GM12878 (cell line): ENCODE results near the gene TNP1. TPM values are rescaled to one million over a fixed set of nuclear protein-coding genes. Genes with fewer than 3 reads are reported as not detected.

Experiments
- ATAC-seq: fragments of 200-7000 bp; cut with Tn5 transposase; 3 replicates; pipeline ENCODE4 v1.9.1; 2020; ENCODE audit warnings: mild to moderate bottlenecking, moderate library complexity
- BruUV-seq: library from RNA; stranded (reverse); fragments of 400-500 nt; replicated peaks from 2 replicates; lab custom pipeline; 2021; lab: Mats Ljungman, UMichigan
- CTCF ChIA-PET: fragments of 300-600 bp; sonication (Branson Sonifier 250); formaldehyde crosslinking; extraction: SDS; loops from one replicate; lab custom pipeline; 2021; ENCODE audit warnings: inconsistent platforms; lab: Yijun Ruan, JAX
- POLR2A ChIA-PET: fragments of 350-600 bp; formaldehyde crosslinking; extraction: SDS; loops from one replicate; lab custom pipeline; 2021; ENCODE audit warnings: inconsistent platforms; lab: Charles Lee
- RAD21 ChIA-PET: fragments of 300-600 bp; sonication (Branson Sonifier 250); formaldehyde crosslinking; loops from one replicate; lab custom pipeline; 2023; ENCODE audit warnings: antibody characterized with exemption; ENCODE audit not compliant: unreplicated experiment; lab: Charles Lee
- SMC1A ChIA-PET: fragments of 300-600 bp; sonication (Branson Sonifier 250); formaldehyde crosslinking; loops from one replicate; lab custom pipeline; 2023; ENCODE audit not compliant: unreplicated experiment, uncharacterized antibody; lab: Charles Lee
- DNase-seq: peaks from one replicate; pipeline ENCODE4 v3.0.0-alpha.2; 2011; ENCODE audit warnings: low read depth, low spot score
- FAIRE-seq: peaks from 3 replicates; lab custom pipeline; 2011; peaks lifted over from hg19 to GRCh38; lab: Jason Lieb, UNC
- H2AFZ ChIP-seq: 2 replicates; pipeline ENCODE4 v1.6.0; 2011; ENCODE audit warnings: low read depth, low read length, control low read depth; ENCODE audit not compliant: control insufficient read depth
- H3K27ac ChIP-seq: 2 replicates; pipeline ENCODE4 v1.5.1; 2011; ENCODE audit warnings: control low read depth; ENCODE audit not compliant: control insufficient read depth, insufficient read depth
- H3K27me3 ChIP-seq, 2 experiments: replicated peaks in 1 of 2; 2 replicates each; pipeline versions ENCODE4 v1.6.0 to v1.6.1; 2011; ENCODE audit warnings: low read length in 1 of 2; ENCODE audit not compliant: control insufficient read depth in 2 of 2, insufficient read depth in 2 of 2
- H3K36me3 ChIP-seq, 2 experiments: 2 replicates each; pipeline ENCODE4 v1.5.1; 2011; ENCODE audit warnings: low read length in 1 of 2; ENCODE audit not compliant: control insufficient read depth in 2 of 2, insufficient read depth in 2 of 2
- H3K4me1 ChIP-seq: 2 replicates; pipeline ENCODE4 v1.6.1; 2011; ENCODE audit warnings: mild to moderate bottlenecking, low read length, moderate library complexity, mixed read lengths; ENCODE audit not compliant: control insufficient read depth, insufficient read depth
- H3K4me2 ChIP-seq: 2 replicates; pipeline ENCODE4 v1.6.0; 2011; ENCODE audit warnings: control low read depth; ENCODE audit not compliant: control insufficient read depth, insufficient read depth
- H3K4me3 ChIP-seq: fragments of 200-600 bp; sonication (generic); 2 replicates; pipeline ENCODE4 v1.5.1; 2016
- H3K79me2 ChIP-seq: 2 replicates; pipeline ENCODE4 v1.6.0; 2011; ENCODE audit warnings: low read length; ENCODE audit not compliant: control insufficient read depth, insufficient read depth
- H3K9ac ChIP-seq: 2 replicates; pipeline ENCODE4 v1.8.0; 2011; ENCODE audit warnings: low read length, control low read depth, mixed read lengths; ENCODE audit not compliant: control insufficient read depth, insufficient read depth
- H3K9me3 ChIP-seq: replicated peaks from 3 replicates; pipeline ENCODE4 v1.5.1; 2011; ENCODE audit warnings: mild to moderate bottlenecking, low read length; ENCODE audit not compliant: control insufficient read depth, insufficient read depth
- H4K20me1 ChIP-seq: 2 replicates; pipeline ENCODE4 v1.6.0; 2011; ENCODE audit not compliant: control insufficient read depth, insufficient read depth
- ATF7 ChIP-seq: fragments of 450-650 bp; IDR thresholded peaks from 2 replicates; pipeline ENCODE4 v1.6.1; 2016; ENCODE audit warnings: low read depth, mild to moderate bottlenecking
- HDAC6 ChIP-seq: fragments of 200-600 bp; sonication (generic); IDR thresholded peaks from one replicate; pipeline ENCODE4 v1.8.0; 2017; ENCODE audit warnings: antibody characterized with exemption; ENCODE audit not compliant: unreplicated experiment
- LARP7 ChIP-seq: fragments of 450-650 bp; IDR thresholded peaks from 2 replicates; pipeline ENCODE4 v1.6.1; 2017; ENCODE audit warnings: mild to moderate bottlenecking
- MEF2B ChIP-seq: fragments of 450-650 bp; IDR thresholded peaks from 2 replicates; pipeline ENCODE4 v1.6.1; 2018; ENCODE audit warnings: mild to moderate bottlenecking, moderate library complexity; ENCODE audit not compliant: partially characterized antibody, poor library complexity, severe bottlenecking
- MTA3 ChIP-seq: IDR thresholded peaks from 2 replicates; pipeline ENCODE4 v1.6.1; 2012; ENCODE audit warnings: low read length, inconsistent platforms, borderline replicate concordance
- MXI1 ChIP-seq: fragments of 150-350 bp; IDR thresholded peaks from 2 replicates; pipeline ENCODE4 v1.6.1; 2011; ENCODE audit warnings: low read depth, mild to moderate bottlenecking, inconsistent platforms, low read length, improper control_type of control experiment
- NFIC ChIP-seq: IDR thresholded peaks from 2 replicates; pipeline ENCODE4 v1.6.1; 2012; ENCODE audit warnings: low read depth, mild to moderate bottlenecking, inconsistent platforms, low read length, moderate library complexity
- NKRF ChIP-seq: fragments of 450-650 bp; conservative IDR thresholded peaks from 2 replicates; pipeline ENCODE4 v1.6.1; 2017; ENCODE audit warnings: mild to moderate bottlenecking, moderate library complexity
- PAX8 ChIP-seq: fragments of 450-650 bp; IDR thresholded peaks from 2 replicates; pipeline ENCODE4 v1.6.1; 2017; ENCODE audit warnings: mild to moderate bottlenecking, moderate library complexity
- SP1 ChIP-seq: IDR thresholded peaks from one replicate; pipeline ENCODE4 v1.6.1; 2011; ENCODE audit warnings: low read depth, low read length
- ZNF384 ChIP-seq: IDR thresholded peaks from 2 replicates; pipeline ENCODE4 v1.6.1; 2012; ENCODE audit warnings: low read depth, mild to moderate bottlenecking, low read length, improper control_type of control experiment, borderline replicate concordance
- WGBS: methylation state at CpG from one replicate; pipeline ENCODE4 v1.1.6; 2016; ENCODE audit warnings: low lambda C conversion rate; ENCODE audit not compliant: insufficient replicate concordance, insufficient coverage; ENCODE audit errors: missing lambda C conversion rate; 5-methylcytosine and 5-hydroxymethylcytosine counted together
- in situ Hi-C: fragments of 300-500 bp; cut with MboI; formaldehyde crosslinking; loops from 9 replicates; pipeline ENCODE4 v1.14.3; 2018; ENCODE audit warnings: mixed read lengths
- intact Hi-C: fragments of 100-400 bp; cut with micrococcal nuclease; formaldehyde crosslinking; loops from one replicate; pipeline ENCODE4 v1.14.2; 2022; ENCODE audit not compliant: unreplicated experiment
- polyA plus RNA-seq, 11 experiments: library from polyadenylated mRNA; depleted of rRNA in 4 of 11; unstranded in 6 of 11; stranded (reverse) in 5 of 11; fragments of >200 nt; fragmentation: Nextera tagmentation in 4 of 11; fragmentation: Illumina TruSeq in 1 of 11; extraction: Ambion mirVana in 4 of 11; extraction: Trizol in 1 of 11; gene quantifications; 1 replicate in 1 of 11; 2 replicates in 10 of 11; pipeline versions ENCODE4 v1.2.1 to v1.2.3, GENCODE V29; 2011 to 2016; ENCODE audit warnings: inconsistent platforms in 2 of 11, missing spikeins in 2 of 11, low read depth in 1 of 11
- total RNA-seq, 4 experiments: library from RNA; depleted of rRNA in 3 of 4; stranded (reverse); fragments of >200 nt in 3 of 4; fragmentation: Illumina TruSeq in 1 of 4; extraction: Trizol in 1 of 4; gene quantifications; 2 replicates each; pipeline versions ENCODE4 v1.2.1 to v1.2.3, GENCODE V29; 2013 to 2021
- TF ChIP-seq, protein P1 (sequence below): IDR thresholded peaks from 2 replicates; pipeline ENCODE4 v1.6.1; 2012; ENCODE audit warnings: low read depth, low read length, improper control_type of control experiment
- TF ChIP-seq, protein P2 (sequence below): fragments of 150-350 bp; IDR thresholded peaks from 2 replicates; pipeline ENCODE4 v1.6.1; 2014; ENCODE audit warnings: mild to moderate bottlenecking, low read depth, low read length

The TNP1 gene
- total and polyA plus RNA-seq, 10 of the 15 experiments (the other 5 are each of a cell fraction or from before 2014, with no cell fraction given): not detected

GRCh38 chr2:216885117-216885553 lies 25.3 kb upstream of the TNP1 start (continued):
- TF ChIP-seq MTA3: no peak
- no peak for TF ChIP-seq NFIC
- TF ChIP-seq MEF2B: no peak
- TF ChIP-seq PAX8: no peak
- TF ChIP-seq, all 136 proteins: peak for 0

GRCh38 chr2:216884347-216884746 lies 24.5 kb upstream of the TNP1 start:
- ATAC-seq (no peak), DNase-seq (no peak), FAIRE-seq (no peak)
- Histone ChIP-seq H3K9me3 (no peaks in the 10 kb centered on the region), H3K36me3 (no peaks in the 10 kb centered on the region), H3K9ac (no peak overlapping the region), H3K4me1 (no peaks in the 10 kb centered on the region), H4K20me1 (no peaks in the 10 kb centered on the region), H3K4me3 (no peak overlapping the region), H3K27ac (no peak overlapping the region), H3K79me2 (no peaks in the 10 kb centered on the region), H2AFZ (no peak overlapping the region), H3K27me3 (no peaks in the 10 kb centered on the region), H3K4me2 (no peak overlapping the region)
- TF ChIP-seq HDAC6 (no peak), PAX8 (no peak), ATF7 (no peak), MXI1 (no peak), SP1 (no peak), LARP7 (no peak), ZNF384 (no peak), NKRF (no peak)
- TF ChIP-seq, protein P1, sequence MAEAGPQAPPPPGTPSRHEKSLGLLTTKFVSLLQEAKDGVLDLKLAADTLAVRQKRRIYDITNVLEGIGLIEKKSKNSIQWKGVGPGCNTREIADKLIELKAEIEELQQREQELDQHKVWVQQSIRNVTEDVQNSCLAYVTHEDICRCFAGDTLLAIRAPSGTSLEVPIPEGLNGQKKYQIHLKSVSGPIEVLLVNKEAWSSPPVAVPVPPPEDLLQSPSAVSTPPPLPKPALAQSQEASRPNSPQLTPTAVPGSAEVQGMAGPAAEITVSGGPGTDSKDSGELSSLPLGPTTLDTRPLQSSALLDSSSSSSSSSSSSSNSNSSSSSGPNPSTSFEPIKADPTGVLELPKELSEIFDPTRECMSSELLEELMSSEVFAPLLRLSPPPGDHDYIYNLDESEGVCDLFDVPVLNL: no peak
- TF ChIP-seq, protein P2, sequence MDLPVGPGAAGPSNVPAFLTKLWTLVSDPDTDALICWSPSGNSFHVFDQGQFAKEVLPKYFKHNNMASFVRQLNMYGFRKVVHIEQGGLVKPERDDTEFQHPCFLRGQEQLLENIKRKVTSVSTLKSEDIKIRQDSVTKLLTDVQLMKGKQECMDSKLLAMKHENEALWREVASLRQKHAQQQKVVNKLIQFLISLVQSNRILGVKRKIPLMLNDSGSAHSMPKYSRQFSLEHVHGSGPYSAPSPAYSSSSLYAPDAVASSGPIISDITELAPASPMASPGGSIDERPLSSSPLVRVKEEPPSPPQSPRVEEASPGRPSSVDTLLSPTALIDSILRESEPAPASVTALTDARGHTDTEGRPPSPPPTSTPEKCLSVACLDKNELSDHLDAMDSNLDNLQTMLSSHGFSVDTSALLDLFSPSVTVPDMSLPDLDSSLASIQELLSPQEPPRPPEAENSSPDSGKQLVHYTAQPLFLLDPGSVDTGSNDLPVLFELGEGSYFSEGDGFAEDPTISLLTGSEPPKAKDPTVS: no peak
- intact Hi-C loops: no loop called here
- in situ Hi-C loops: no loop called here
- RAD21 ChIA-PET: no interaction called here
- WGBS: 11% methylated on average over 2 of the region's 2 CpGs
- CTCF ChIA-PET: no interaction called here
- SMC1A ChIA-PET: no interaction called here
- POLR2A ChIA-PET: no interaction called here
- no TSS peak for BruUV-seq
